HG03460 (cell line): ENCODE measurements around the gene SHKBP1.
"Not testable (repeated sequence)": the region's sequence is repeated elsewhere in the genome, so short reads cannot be mapped to it uniquely, and the experiment has no call there.

Experiments used
- ATAC-seq: cut with Tn5 transposase; IDR thresholded peaks from one replicate; pipeline ENCODE4 v1.9.1; 2021; ENCODE audit not compliant: unreplicated experiment

The SHKBP1 gene

DNA sequence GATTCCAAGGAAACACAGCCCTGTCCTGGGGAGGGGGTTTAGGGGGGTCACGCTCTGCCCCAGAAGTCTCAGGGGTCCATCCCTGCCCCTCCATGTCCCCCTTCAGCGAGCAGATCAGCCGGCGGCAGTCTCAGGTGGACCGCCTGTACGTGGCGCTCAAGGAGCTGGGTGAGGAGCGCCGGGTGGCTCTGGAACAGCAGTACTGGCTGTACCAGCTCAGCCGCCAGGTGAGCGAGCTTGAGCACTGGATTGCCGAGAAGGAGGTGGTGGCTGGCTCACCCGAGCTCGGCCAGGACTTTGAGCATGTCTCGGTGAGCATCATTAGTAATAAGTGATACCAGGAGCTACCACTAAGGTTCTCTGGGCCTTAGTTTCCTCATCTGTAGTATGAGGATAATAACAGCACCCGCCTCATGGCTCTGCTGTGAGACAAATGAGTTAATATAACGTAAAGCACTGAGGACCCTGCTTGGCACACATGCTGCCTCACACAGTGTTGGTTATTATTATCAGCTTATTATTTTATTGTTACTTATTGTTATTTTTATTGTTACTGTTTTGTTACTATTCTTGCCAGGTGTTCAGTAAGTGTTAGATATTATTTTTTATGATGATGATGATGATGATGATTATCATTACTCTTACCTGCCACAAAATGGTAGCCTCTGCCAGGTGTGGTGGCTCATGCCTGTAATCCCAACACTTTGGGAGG lies 20.5 kb upstream of the SHKBP1 start:
- no peak for ATAC-seq

DNA sequence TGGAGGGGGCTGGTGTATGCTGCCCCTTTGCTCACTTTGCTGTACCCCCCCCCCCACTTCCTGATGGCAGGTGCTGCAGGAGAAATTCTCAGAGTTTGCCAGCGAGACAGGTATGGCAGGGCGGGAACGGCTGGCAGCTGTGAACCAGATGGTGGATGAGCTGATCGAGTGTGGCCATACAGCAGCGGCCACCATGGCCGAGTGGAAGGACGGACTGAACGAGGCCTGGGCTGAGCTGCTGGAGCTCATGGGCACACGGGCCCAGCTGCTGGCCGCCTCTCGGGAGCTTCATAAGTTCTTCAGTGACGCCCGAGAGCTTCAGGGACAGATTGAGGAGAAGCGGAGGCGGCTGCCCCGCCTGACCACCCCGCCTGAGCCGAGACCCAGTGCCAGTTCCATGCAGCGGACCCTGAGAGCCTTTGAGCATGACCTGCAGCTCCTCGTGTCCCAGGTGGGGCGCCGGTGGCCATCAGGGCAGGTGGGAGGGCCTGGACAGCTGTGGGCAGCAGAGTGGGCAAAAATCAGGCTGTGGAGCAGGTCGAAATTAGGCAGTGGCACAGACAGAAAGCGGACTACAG lies 19.6 kb upstream of the SHKBP1 start:
- no peak for ATAC-seq

GRCh38 chr19:40559394-40559793 lies 17.3 kb upstream of the SHKBP1 start:
- ATAC-seq: no peak

DNA sequence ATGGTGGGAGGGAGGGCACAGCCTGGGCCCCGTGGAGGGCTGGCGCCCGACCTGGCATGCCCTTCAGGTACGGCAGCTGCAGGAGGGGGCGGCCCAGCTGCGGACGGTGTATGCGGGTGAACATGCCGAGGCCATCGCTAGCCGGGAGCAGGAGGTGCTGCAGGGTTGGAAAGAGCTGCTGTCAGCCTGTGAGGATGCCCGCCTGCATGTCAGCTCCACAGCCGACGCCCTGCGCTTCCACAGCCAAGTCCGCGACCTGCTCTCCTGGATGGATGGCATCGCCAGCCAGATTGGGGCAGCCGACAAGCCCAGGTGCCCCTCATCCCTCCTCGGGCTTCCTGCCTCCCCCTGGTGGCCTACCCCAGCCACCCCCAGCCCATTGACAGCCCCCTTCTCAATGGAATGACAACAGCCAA lies 16.6 kb upstream of the SHKBP1 start:
- ATAC-seq: no peak

- no peak for ATAC-seq
Measured at GRCh38 chr19:40561947-40562346, 14.7 kb upstream of the SHKBP1 start.

DNA sequence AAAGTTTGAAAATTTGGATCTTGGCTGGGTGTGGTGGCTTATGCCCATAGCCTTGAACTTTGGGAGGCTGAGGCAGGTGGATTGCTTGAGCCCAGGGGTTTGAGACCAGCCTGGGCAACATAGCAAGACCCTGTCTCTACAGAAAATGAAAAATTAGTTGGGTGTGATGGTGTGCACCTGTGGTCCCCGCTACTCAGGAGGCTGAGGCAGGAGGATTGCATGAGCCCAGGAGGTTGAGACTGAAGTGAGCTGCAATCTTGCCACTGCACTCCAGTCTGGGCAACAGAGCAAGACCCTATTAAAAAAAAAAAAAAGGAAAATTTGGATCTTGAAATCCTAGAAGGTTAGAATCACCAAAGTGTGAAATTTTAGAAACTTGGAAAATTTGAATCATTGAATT lies 12.1 kb upstream of the SHKBP1 start:
- ATAC-seq: not testable (repeated sequence)

DNA sequence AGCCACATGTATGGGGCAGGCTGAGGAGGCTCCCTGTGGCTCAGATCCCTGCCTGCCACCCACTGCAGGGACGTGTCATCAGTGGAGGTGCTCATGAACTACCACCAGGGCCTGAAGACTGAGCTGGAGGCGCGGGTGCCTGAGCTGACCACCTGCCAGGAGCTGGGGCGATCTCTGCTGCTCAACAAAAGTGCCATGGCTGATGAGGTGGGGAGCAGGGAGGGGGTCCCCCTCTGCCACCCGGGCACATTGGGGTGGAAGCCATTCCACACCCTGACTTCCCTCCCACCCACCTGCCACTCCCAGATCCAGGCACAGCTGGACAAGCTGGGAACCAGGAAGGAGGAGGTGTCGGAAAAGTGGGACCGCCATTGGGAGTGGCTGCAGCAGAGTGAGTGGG lies 11.3 kb upstream of the SHKBP1 start:
- no peak for ATAC-seq

DNA sequence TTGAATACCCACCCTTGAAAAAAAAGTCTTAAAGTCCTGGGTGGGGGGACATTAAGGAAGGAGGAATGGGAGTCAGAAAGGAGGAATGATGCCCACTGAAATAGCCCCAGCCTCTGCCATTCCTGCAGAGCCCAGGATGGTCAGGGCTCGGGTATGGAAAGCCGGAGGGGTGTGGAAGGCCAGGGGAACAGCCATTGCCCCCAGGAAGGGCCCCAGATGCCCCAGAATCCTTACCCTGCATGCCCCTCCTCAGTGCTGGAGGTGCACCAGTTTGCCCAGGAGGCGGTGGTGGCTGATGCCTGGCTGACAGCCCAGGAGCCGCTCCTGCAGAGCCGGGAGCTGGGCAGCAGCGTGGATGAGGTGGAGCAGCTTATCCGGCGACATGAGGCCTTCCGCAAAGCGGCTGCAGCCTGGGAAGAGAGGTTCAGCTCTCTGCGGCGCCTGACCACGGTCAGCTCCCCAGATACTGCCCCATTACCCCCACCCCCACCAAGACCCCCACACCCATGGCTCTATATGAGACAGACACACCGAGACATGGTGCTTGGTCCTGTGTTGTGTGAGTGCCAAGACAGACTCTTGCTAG lies 10.7 kb upstream of the SHKBP1 start:
- no peak for ATAC-seq

GRCh38 chr19:40567040-40567749 lies 9.5 kb upstream of the SHKBP1 start:
- ATAC-seq: no peak

- no peak for ATAC-seq
Measured at GRCh38 chr19:40567750-40568494, 8.8 kb upstream of the SHKBP1 start.

DNA sequence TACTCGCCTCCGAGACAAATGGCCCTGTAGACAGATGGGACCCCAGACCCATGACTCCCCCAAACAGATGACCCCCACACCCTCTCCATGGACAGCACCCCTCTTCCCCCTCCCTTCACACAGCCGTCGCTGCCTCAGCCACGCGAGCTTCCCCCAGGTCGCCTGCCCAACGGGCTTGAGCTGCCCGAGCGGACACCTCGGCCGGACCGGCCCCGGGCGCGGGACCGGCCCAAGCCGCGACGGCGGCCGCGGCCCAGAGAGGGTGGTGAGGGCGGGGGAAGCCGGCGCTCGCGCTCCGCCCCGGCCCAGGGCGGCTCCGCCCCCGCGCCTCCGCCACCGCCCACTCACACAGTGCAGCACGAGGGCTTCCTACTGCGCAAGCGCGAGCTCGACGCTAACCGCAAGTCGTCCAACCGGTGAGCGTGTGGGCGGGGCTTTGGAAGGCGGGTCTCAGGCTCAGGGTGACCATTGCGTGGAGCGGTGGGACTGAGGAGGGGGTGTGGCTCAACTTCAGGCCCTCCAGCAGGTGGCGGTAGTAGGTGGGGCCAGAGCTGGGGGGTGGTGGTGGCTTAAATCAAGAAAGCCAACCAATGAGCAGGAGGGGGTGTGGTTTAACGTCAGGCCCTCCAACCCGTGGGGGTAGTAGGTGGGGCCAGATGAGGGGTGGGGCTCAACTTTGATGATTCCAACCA lies 6.2 kb upstream of the SHKBP1 start:
- peak; percentile 74 for ATAC-seq

- ATAC-seq: no peak
Measured at GRCh38 chr19:40571005-40571318, 5.7 kb upstream of the SHKBP1 start.

DNA sequence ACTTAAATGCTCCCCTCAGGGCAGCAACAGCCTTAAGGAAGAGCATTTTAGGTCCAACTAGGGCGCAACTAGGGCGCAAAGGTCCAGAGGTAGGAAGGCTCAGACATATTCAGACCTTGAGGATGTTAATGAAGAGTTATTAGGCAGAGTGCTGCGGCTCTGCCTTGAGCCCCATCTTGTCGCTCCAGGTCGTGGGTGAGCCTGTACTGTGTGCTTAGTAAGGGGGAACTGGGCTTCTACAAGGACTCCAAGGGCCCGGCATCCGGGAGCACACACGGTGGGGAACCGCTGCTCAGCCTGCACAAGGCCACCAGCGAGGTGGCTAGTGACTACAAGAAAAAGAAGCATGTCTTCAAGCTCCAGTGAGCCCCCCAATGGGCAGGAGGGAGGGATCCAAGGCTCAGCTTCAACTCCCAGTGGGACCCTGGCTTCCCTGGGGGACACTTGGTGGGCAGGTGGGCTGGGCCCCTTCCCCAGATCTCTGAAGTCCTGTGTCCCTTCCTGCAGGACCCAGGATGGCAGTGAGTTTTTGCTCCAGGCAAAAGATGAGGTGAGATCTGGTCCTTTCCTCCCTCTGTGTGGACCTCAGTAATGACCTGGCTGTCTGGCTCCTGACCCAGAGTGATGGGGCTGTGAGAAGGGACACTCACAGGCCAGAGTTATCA lies 4.7 kb upstream of the SHKBP1 start:
- no peak for ATAC-seq

GRCh38 chr19:40575326-40575725 lies 1.3 kb upstream of the SHKBP1 start:
- no peak for ATAC-seq

GRCh38 chr19:40576151-40576584 lies 505 bp upstream of the SHKBP1 start:
- ATAC-seq: peak; percentile 18

DNA sequence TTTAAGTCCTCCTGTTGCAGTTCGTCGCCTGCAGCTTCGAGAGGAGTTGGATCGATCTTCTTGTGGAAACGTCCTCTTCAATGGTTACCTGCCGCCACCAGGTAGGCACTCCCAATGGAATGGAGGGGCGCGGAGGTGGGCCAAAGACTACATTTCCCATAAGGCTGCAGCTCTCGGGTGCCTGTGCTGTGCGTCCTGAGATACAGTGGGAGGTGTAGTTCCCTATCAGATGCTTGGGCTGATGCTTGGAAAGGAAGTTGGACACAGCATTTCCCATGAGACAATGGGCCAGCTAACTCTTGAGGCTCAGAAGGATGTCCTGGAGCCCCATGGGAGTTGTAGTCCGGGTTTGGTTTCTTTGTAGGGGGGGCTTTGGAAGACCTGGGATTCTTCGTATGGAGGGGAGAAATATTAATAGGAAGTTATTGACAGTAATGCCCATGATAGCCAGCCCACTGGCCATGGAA lies 1.8 kb downstream of the SHKBP1 start:
- no peak for ATAC-seq

GRCh38 chr19:40580619-40581018 lies 3.9 kb downstream of the SHKBP1 start:
- ATAC-seq: no peak

DNA sequence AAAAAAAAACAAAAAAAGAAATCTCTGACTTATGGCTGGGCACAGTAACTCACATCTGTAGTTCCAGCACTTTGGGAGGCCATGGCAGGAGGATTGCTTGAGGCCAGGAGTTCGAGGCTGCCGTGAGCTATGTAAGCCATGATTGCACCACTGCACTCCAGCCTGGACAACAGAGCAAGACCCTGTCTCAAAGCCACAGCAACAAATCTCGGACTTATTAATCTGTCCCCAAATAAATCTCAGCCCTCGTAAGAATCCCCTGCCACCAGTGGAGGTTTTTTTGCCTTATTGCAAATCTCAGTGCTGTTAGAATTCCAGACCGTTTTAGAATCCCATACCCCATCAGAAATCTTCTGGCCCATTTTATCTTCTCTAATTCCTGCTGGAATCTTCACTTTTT lies 4.9 kb downstream of the SHKBP1 start:
- no peak for ATAC-seq

- no peak for ATAC-seq
Measured at GRCh38 chr19:40582467-40582866, 5.8 kb downstream of the SHKBP1 start.

- ATAC-seq: no peak
Measured at GRCh38 chr19:40583283-40583682, 6.6 kb downstream of the SHKBP1 start.
